Endothelial cell (in vitro differentiated cells): ENCODE data around the gene NF1. TPM values are rescaled to one million over a fixed set of nuclear protein-coding genes. Genes with fewer than 3 reads are reported as not detected.
A peak's percentile ranks its signal among the peaks of the same experiment; 100 is the strongest.

Experiments
- DNase-seq: peaks from one replicate; pipeline ENCODE4 v3.0.0; 2021; ENCODE audit warnings: low spot score
- H3K27ac Mint-ChIP-seq: one replicate; pipeline ENCODE4 v1.8.0; 2021; ENCODE audit warnings: mixed read lengths, inconsistent platforms; ENCODE audit not compliant: unreplicated experiment
- H3K27me3 Mint-ChIP-seq: one replicate; pipeline ENCODE4 v1.8.0; 2021; ENCODE audit warnings: mild to moderate bottlenecking, moderate library complexity, mixed read lengths, inconsistent platforms; ENCODE audit not compliant: unreplicated experiment
- H3K36me3 Mint-ChIP-seq: one replicate; pipeline ENCODE4 v1.8.0; 2021; ENCODE audit warnings: mild to moderate bottlenecking, low read depth, mixed read lengths, inconsistent platforms; ENCODE audit not compliant: unreplicated experiment
- H3K4me1 Mint-ChIP-seq: one replicate; pipeline ENCODE4 v1.8.0; 2021; ENCODE audit warnings: mild to moderate bottlenecking, mixed read lengths, inconsistent platforms; ENCODE audit not compliant: unreplicated experiment
- H3K4me3 Mint-ChIP-seq: one replicate; pipeline ENCODE4 v1.8.0; 2021; ENCODE audit warnings: mild to moderate bottlenecking, mixed read lengths, inconsistent platforms; ENCODE audit not compliant: unreplicated experiment
- H3K9me3 Mint-ChIP-seq: one replicate; pipeline ENCODE4 v1.8.0; 2021; ENCODE audit warnings: mixed read lengths, inconsistent platforms; ENCODE audit not compliant: unreplicated experiment
- total RNA-seq: library from RNA; stranded (reverse); fragmentation: NEBNext Ultra II Directional; extraction: Animal tissue kit (Norgen Biotek cat#: 25700); gene quantifications from one replicate; pipeline ENCODE4 v1.2.1, GENCODE V29; 2021; ENCODE audit not compliant: unreplicated experiment
- TF ChIP-seq, protein P1 (sequence below): fragments of 200-600 bp; sonication (generic); IDR thresholded peaks from one replicate; pipeline ENCODE4 v1.5.0; 2021; ENCODE audit warnings: antibody characterized with exemption; ENCODE audit not compliant: unreplicated experiment

The NF1 gene
- total RNA-seq, 1 donor from 2014 or later: 52.7 TPM

DNA sequence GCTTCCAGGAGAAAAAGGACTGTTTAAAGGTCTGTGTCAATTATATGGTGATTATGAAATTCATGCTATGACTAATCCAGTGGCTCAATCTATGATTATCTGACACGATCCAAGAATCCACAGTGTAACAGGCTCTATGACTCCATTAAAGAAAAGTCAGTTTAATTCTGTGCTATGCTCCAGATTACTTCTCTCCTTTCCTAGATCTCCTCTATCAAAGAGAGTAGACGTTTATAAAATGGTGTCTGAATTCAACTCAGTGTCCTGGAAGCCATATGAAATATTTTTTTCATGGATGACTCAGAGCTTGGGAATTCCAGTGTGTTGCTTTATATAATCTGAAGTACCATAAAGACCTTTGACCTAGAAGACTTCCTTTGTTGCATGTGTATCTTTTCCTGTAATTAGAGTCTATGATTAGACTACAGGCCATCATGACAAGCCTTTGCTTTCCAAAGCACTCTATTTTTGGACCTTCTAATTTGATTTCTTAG lies 27.0 kb upstream of the NF1 start:
- Mint-ChIP-seq H3K4me1 (no peaks in the 10 kb centered on the region), H3K27ac (no peak overlapping the region), H3K36me3 (no peaks in the 10 kb centered on the region), H3K4me3 (no peak overlapping the region), H3K9me3 (no peaks in the 10 kb centered on the region), H3K27me3 (peaks cover 2% of the 10 kb centered on the region)
- no peak for DNase-seq
- TF ChIP-seq, protein P1, sequence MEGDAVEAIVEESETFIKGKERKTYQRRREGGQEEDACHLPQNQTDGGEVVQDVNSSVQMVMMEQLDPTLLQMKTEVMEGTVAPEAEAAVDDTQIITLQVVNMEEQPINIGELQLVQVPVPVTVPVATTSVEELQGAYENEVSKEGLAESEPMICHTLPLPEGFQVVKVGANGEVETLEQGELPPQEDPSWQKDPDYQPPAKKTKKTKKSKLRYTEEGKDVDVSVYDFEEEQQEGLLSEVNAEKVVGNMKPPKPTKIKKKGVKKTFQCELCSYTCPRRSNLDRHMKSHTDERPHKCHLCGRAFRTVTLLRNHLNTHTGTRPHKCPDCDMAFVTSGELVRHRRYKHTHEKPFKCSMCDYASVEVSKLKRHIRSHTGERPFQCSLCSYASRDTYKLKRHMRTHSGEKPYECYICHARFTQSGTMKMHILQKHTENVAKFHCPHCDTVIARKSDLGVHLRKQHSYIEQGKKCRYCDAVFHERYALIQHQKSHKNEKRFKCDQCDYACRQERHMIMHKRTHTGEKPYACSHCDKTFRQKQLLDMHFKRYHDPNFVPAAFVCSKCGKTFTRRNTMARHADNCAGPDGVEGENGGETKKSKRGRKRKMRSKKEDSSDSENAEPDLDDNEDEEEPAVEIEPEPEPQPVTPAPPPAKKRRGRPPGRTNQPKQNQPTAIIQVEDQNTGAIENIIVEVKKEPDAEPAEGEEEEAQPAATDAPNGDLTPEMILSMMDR: no peak

DNA sequence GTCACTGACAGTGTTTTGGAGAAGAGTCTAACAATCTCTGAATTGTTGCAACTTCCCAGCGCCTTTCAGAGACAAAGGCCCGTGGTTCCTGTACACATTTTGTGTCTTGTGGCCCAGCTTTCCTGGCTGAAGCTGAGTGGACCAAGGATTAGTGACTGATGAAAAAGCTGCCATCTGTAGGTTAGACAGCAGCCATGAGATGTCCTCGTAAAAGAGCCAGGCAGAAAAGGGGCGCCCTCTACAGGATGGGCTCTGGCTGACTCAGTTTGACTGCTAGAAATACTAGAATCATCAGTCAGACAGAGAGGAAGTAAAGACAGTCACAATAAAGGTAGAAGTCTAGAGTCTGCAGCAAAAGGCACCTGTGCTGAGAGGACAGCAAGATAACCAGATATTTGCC lies 26.5 kb upstream of the NF1 start:
- peaks cover 2% of the 10 kb centered on the region for H3K27me3 Mint-ChIP-seq
- peak; percentile 60 for DNase-seq
- H3K4me3 Mint-ChIP-seq: no peak overlapping the region
- no peak overlapping the region for H3K27ac Mint-ChIP-seq
- no peaks in the 10 kb centered on the region for H3K9me3 Mint-ChIP-seq
- TF ChIP-seq, protein P1: peak; percentile 43
- no peaks in the 10 kb centered on the region for H3K4me1 Mint-ChIP-seq
- H3K36me3 Mint-ChIP-seq: no peaks in the 10 kb centered on the region

DNA sequence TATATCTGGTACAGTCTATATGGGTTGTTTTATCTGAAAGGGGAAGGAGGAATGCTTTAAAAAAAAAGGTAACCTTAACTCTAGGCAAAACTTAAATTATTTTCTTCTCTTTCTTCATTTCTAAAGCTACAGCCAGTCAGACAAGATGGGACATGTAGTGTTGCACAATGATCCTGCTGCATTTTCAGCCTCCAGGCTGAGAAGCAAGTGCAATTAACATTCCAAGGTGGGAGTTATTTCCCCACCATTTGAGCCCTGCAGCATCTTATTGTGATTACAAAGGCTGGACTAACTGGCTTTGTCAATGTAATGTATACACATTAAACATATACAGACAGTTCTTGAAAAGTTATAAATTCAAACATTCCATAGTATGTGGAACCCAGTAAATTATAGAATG lies 22.6 kb upstream of the NF1 start:
- no peaks in the 10 kb centered on the region for H3K27me3 Mint-ChIP-seq
- no peak overlapping the region for H3K4me3 Mint-ChIP-seq
- TF ChIP-seq, protein P1: no peak
- H3K27ac Mint-ChIP-seq: no peak overlapping the region
- DNase-seq: no peak
- H3K4me1 Mint-ChIP-seq: no peaks in the 10 kb centered on the region
- no peaks in the 10 kb centered on the region for H3K9me3 Mint-ChIP-seq
- H3K36me3 Mint-ChIP-seq: no peaks in the 10 kb centered on the region

DNA sequence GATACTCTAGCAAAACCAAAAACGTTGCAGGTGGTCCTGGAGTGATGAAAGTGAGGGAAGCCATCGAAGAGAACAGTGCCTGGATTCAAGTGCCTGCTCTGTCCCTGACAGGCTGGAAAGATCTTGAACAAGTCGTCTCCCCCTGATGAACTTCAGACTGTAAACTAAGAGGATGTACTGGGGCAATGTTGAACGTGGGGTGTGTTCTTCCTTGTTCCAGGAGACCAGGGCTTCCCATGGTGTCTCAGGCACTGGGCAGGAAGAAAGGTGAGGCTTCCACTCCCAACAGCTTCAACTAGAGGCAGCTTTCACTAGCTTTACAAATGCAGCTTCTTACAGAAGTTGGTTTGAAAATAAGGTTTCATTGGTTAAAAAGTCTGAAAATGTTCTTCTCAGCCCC lies 21.4 kb upstream of the NF1 start:
- Mint-ChIP-seq H3K4me1 (no peaks in the 10 kb centered on the region), H3K27me3 (no peaks in the 10 kb centered on the region), H3K36me3 (no peaks in the 10 kb centered on the region), H3K9me3 (no peaks in the 10 kb centered on the region), H3K27ac (no peak overlapping the region), H3K4me3 (no peak overlapping the region)
- DNase-seq: no peak
- TF ChIP-seq, protein P1: no peak

DNA sequence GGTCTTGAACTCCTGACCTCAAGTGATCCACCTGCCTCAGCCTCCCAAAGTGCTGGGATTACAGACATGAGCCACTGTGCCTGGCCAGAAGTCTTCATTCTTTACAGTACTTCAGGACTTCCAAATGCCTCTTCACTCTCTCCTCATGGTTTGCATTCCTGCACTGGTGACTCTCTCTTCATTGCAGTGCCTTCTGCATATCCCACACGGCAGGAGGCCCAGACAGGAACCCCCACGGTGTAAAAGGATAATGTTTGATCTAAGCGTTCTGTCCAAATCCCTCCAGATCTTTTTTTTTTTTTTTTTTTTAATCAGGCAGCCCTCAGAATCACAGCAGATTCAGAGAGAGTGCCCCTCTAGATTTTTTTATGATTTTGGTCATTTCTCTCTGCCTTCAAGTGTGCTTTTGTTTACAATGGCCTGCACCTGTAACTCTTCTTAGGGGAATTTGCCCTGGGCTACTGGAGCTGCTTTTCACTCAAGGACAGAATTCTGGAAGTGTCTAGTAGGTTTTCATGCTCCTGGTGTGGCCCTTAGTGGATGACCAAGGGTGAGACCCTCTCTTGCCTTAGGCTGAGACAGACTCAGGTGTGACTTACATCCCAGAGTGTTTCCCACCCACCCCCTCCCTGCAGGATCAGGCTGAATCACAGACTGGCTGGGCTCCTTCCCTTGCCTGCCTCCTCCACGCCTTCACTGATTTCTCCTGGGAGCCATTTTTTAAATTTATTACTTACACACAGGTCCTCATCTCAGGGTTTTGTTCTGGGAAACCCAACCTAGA lies 19.8 kb upstream of the NF1 start:
- no peaks in the 10 kb centered on the region for H3K27me3 Mint-ChIP-seq
- H3K4me3 Mint-ChIP-seq: no peak overlapping the region
- DNase-seq: no peak
- no peaks in the 10 kb centered on the region for H3K9me3 Mint-ChIP-seq
- H3K27ac Mint-ChIP-seq: no peak overlapping the region
- TF ChIP-seq, protein P1: no peak
- H3K36me3 Mint-ChIP-seq: no peaks in the 10 kb centered on the region
- no peaks in the 10 kb centered on the region for H3K4me1 Mint-ChIP-seq
